GM21737 (cell line): Measurements from ENCODE around the gene SEMA3C.

ENCODE experiments used
- ATAC-seq: cut with Tn5 transposase; IDR thresholded peaks from one replicate; pipeline ENCODE4 v1.9.1; 2021; ENCODE audit warnings: mild to moderate bottlenecking, moderate library complexity; ENCODE audit not compliant: unreplicated experiment

SEMA3C gene

DNA sequence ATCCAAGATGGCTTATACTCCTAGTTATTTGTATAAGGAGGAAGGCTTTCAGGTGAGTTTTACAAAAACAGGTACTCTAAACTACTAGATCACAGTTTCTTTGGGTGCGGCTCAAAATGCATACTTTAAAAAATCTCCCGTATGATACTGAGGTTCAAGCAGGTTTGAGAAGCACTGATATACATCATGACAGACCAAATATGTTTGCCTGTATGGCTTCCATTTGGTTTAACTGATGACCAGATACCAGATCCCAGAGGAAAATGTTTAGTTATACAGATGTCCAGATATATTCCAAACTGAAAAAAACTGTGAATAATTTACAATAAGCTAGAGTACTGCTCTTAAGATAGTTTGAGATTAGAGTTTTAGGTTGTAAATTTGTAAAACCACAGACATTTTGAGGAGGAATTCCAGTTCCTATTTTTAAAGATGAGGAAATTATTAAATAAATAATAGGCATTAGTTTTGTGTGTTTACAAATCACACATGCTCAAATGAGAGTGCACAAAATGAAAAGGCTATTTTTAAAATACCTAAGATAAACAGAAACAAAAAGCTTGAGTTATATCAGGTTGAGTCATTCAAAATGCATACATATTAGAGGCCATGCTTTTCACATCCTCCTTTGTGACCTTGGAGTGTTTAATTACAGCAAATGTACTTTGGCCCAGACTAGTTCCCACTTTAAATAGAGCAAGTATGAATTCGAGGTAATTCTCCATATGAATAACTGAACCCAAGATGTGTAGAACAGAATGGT, 60.5 kb downstream of the SEMA3C start:
- ATAC-seq: no peak

DNA sequence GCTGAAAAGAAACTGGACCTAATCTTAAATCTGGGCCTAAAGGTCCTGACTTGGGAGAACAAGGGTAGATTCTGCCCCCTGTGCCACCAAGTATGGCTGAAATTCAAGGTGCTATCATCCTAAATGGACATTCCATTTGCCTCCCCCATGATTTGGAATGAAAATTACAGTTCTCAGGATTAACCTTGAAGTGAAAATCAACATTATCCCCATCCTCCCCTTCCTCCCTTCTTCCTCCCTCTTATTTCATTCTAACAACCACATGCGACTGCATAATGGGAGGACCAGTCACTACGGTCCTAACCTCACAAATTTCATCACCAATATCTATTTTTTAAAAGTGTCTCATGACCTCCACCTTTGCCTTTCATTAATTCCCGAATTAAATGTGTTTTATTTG, 62.1 kb downstream of the SEMA3C start:
- ATAC-seq: no peak

DNA sequence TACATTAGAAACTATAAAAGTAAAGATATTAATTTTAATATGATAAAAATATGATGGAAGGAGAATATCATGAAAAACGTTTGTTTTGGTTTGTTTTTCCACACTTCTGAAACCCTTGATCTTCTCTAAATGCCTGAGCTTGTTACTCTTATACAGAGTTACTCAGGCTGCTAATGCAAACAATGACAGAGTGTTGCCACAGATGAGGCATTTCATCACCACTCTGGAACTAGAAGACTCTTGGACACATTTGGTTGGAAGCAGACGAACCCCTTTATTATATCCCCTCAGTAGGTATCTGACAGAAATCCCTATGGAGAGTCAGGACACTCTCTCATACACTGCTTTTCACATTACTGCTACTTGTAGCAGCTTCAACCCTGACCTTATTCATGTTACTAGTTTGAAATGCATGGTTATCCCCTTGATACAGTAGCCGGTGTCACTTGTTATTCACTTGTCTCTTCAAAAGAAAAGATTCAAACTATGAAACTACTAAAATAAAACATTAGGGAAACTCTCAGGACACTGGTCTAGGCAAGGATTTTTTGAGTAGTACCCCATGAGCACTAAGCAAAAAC, 66.9 kb downstream of the SEMA3C start:
- no peak for ATAC-seq

DNA sequence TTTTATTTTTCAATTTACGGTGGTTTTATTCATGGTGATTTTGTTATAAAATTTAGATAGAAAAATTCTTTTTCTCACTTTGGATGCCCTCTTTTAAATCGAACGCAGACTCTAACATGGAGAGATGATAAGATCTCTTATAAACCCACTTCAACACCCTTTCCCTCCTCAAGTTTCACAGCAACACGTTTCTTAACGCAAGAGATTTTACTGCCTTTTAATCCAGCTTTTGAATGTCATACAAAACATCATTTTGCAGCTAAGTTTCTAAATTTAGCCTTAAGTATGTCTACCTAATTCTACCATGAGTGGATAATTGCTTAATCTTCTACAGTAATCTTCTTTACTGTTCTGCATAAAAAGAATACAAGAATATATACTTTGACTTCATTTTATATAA, 70.0 kb downstream of the SEMA3C start:
- ATAC-seq: no peak

DNA sequence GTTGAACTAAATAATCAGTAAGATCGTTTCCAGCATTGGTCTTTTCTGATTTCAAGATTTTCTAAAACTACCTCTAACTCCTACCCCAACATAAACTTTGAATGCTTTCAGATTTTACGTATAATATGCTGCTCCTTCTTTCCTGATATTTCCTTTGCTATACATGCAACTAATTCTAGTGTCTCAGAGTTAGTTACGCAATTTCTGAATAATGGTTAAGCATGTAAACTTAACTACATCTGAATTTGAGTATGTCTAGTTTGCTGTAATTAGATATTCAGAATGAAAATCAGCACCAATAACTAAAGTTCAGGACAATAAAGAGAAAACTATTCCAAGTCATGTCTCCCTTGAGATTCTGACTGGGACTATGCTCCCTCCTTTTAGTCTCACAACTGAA, 71.0 kb downstream of the SEMA3C start:
- ATAC-seq: no peak

DNA sequence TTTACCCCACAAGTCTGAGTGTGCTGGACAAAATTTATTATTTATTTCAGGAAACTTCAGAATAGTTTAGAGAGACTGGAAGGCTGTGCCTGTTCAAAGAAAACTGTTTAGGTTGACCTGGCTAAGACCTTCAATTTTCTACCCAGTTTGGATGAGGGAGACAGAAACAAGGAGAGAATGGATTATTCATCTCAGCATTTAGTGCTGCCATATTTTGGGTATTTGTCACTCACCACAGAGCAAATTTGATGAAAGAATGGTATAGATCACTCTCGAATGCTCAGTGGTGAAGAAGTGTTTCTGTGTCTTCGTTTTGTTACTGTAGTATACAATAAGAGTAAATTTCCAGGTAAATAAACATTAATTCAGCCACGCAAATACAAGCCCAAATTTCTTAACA, 71.8 kb downstream of the SEMA3C start:
- no peak for ATAC-seq

DNA sequence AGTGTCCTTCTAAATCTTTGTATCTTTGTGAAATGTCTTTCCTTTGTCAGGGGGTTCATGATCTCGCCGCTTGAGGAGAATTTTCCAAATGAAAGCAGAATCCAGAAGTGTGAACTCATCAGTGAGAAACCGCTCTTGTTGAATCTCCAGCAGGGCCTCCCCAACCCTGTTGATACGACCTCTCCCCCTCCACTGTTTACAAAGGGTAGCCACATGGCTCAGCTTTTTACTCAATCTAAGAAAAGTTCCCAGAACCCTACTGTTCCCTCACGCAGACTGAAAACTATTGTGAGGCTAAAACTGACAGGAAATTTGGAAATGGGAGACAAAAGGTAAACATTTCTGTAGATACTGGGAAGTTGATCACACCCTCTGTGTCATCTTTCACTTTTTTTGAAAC, 73.9 kb downstream of the SEMA3C start:
- no peak for ATAC-seq

DNA sequence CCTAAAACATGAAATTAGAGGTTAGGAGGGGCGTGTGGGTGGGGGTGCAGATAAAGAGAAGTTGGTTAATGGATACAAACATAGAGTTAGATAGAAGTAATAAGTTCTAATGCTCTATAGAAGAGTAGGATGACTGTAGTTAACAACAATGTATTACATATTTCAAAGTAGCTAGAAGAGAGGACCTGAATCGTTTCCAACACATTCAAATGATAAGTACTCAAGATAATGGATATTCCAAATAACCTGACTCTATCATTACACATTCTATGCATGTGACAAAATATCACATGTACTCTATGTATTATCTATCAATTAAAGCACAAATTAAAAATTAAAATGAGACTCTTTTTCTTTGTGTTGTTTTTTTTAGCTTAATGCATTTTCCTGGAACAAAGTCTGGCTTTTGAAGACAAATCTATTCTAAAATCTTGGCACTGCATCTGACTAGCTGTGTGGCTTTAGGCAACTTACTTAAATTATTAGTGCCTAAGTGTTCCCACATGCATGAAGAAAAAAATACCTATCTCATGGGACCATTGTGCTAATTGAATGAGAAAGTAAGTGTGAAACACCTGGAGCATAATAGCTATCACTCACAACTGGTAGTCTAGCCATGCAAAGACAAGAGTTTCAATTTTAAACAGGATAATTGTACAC, 75.7 kb downstream of the SEMA3C start:
- ATAC-seq: no peak

DNA sequence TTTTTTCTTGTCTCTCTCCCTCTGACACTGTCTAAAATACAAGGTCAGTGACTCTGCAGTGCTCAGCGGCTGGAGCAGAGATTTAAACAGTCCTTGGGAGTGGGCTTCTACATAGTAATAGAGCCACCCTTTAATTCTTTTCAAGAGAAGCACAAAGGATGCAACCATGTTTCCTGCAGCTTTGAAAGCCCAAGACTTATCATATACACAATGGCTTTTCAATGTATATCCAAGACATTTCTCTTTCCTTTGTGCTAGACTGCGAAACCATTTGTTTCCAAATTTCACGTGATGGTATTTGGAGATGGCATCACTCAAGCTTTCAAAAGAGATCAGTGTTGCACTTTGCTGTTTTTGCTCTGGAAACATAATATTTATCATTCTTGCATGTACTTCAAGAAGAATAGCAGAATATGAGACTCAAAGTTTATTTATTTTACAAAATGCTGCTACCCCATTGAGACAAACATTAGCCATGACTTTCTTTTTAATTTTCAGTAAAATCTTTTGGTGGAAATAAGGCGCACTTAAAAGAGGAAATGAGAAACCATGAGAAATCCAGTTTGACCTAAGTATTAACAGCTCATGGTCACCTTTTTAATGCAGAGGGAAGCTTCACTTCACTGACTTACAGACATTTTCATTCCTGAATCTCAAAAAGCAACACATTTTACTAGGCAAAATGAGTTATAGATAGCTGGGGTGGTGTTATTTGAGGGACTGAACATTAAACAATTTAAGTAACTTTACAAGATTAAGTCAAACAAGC, 76.6 kb downstream of the SEMA3C start:
- ATAC-seq: no peak

DNA sequence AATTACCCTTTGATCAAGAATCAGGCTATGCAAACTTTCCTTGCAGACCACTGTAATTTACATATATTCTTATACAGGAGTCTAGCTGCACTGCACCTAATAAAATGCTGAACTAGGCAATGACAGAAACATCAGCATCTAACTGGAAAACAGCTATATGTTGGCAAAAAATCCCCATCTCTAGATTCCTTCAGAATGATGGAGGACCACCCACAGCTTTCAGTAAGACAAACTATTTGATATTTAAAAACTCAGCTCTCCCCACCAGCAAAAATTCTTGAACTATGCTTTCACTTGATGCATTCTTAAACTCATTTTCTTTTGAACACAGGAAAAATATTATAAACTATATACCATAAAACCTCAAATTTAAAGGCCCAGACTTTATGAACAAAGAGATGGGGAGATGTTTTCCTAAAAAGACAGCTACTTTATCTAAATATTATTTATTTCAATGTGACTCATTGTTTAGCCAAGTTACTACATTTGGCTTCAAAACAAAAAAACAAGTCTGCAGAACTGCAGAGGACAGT, 77.4 kb downstream of the SEMA3C start:
- no peak for ATAC-seq

DNA sequence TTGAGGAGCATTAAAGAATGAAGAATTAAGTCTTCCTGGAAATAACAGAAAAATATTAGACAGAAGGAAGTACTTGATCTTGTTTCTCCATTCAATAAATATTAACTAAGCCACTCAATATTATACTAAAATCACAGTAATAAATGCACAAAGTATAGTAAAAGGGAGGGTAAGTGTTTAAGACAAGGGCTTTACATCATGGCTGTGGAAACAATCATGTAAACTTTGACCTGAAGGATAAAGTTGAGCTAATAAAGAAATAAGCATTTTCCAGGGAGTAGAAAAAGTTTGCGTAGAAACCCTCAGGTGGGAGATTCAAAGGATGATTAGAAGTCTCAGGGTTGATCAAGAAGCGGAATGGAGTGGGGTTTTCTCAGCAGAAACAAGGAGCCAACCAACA, 78.2 kb downstream of the SEMA3C start:
- ATAC-seq: no peak

DNA sequence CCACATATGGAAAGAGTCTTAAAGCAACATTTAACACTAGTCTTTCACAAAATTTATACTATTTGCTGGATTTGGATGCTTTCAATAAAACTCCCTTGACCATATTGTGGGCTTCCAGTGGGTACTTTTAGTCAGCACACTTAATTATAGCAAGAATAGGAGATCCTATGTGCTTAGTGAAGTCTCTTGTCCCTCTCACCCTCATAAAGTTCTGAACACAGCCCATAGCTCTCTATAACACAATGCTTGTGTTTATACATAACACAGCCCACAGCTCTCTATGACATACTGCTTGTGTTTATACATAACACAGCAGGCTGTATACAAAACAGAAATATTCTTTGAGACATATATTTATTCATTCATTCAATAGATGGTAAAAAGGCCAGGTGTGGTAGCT, 79.0 kb downstream of the SEMA3C start:
- no peak for ATAC-seq

DNA sequence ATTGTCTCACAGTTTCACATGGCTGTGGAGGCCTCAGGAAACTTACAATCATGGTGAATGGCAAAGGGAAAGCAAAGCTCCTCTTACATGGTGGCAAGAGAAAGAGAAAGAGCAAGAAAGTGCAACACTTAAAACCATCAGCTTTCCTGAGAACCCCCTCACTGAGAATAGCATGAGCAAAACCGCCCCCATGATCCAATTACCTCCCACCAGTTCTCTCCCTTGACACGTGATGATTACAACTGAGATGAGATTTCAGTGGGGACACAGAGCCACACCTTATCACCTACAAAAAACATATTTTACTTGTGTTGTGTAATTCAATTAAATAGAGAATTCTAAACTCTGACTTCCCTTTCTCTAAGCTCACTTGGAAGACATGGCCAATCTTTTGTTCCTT, 80.2 kb downstream of the SEMA3C start:
- ATAC-seq: no peak

DNA sequence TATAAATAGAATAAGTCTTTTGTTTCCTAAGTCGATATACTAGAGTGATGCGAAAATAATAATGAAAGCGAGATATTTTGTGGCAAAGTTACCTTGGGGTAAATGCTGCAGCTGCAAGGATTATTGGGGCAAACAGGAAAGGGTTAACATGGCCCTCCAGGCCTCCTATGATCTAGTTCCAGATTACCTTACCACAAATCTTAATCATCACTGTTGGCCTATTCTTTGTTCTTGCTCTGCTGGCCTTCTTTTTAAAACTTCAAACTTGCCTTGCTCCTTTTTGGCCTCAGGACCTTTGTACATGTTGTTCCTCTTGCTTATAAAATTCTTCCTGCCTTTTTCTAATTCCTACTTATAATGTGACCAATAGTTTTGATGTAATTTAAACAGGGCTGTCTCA, 81.5 kb downstream of the SEMA3C start:
- ATAC-seq: no peak

DNA sequence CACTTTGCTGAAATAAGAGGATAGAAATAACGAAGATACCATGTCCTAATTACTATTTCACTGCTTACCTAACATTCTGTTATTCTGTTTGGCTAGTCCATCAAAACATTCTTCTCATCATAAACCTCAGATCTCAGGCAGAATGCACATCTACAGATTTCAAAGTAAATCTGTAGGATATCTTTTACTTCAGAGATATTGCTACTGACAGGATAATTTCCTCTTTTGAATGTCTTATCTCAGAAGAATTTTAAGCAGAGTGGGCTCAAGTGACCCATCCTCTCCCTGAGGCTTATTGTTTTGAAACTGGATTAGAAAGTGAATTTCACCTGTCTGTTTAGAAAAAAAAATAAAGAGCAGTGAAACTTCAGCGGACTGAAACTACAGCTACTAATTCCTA, 83.6 kb downstream of the SEMA3C start:
- ATAC-seq: no peak

DNA sequence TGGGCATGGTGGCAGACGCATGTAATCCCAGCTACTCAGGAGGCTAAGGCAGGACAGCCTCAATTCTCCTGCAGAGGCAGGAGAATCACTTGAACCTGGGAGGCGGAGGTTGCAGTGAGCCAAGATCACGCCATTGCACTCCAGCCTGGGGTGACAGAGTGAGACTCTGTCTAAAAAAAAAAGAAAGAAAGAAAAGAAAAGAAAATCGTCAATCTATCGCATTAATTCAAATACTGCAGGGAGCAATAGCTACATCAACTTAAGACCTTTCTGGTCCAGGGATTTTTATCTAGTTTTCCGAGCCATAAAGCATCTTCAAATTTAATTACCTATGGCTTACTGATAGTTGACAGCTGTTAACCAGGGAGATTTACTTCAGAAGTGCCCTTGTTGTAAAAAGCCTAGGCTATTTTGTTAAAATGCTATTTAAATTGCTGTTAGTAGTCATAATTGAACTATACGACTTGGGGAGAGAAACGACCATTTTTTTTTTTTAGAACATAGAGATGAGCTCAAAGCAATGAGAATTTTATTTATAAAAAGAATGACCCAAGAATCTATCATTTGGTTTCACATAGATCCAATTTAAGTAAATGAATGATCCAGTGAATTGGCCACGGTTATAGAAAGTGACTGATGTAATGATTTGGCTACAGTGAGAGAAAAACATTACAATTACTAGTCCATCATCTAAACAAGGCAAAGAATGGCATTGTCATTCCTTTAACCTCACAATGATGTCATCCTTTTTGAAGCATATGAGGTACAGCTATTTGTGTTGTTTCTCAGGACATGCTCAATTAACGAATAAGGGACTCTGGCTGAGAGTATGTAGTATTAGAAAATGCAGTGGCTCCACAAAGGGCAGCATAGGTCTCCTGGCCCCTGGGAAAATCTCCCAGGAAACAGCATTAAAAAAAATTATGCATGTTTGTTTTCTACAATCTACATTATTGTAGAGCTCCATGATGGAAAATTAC, 85.3 kb downstream of the SEMA3C start:
- ATAC-seq: no peak

DNA sequence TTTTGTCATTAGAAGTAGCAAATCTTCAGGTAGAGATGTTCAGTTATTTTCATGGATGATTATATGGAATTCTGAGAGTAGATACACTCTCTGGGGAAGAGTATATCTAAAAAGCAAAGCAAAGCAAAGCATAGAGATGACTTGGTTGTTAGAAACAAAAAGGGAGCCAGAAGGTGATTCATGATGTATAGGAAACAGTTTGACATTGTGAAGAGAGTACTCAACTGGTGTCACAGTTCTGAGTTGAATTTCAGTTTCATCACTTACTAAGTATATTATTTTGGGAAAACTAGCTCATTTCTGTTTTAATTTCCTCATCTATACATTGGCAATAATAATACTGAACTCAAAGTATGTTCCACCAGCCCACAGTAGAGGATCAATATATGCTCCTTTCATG, 86.8 kb downstream of the SEMA3C start:
- ATAC-seq: no peak

DNA sequence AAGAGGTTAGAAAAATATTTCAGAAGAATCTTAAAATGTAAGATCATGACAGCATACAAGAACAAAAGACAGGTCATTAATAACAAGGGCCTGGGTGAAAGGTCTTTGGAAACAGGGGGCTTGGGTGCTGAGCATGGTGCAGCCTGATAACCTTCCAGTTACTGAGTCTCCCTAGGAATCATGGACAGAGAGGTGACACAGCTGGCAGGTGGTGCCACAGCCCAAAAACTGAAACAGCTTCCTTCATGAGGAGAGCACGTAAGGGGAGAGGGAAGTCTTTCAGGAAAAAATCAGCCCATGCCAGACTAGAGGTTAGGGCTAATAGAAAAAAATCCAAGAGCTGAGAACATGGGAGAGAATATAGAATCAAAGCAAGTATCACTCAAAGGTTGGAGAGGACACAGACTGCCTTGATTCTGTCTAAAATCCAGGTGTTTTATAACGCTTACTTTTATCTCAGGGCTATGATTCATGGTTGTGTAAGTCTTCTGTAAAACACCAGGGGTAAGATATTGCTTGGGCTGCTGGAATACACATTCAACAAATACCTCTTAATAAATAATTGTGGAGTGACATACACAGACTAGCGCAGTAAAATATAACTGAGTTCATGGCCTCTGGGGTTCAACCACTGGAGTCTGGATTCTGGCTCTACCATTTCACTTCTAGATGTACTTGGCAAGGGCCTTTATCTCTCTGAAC, 88.1 kb downstream of the SEMA3C start:
- no peak for ATAC-seq

DNA sequence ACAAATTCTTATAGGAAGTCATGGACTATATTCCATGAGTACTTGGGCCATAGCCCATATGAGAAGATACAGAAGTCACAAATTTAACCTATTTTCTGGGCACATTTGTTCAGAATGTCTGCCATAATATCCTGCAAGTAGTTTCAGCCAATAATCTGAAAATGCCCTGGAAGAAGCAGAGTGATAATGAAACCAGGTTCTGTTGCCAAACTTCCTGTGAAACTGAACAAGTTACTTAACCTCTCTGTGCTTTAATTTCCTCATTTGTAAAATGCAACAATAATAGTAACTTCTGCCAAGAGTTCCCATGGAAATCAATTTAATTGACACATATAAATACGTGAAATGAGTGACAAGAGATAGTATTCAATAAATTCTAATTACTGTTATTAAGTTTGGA, 88.8 kb downstream of the SEMA3C start:
- ATAC-seq: no peak

DNA sequence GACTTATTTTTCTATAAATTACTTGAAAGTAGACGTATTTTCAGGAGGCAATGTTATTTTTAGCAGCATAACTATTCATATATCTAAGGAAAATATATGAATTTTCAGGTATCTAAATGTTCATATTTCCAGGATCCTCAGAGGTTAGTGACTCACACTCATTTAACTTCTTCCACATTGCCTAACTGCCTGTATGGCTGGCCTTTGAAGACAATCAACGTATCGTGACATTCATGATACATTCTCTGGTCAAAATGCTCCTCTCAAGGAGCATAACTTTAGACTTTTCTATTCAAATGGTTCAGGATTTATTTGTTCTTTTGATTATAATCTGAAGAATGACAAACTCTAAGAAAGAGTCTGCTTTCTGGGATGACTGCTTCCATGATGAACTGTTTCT, 89.3 kb downstream of the SEMA3C start:
- no peak for ATAC-seq
